ENCODE data around the gene IL22RA1.

IL22RA1 gene

DNA sequence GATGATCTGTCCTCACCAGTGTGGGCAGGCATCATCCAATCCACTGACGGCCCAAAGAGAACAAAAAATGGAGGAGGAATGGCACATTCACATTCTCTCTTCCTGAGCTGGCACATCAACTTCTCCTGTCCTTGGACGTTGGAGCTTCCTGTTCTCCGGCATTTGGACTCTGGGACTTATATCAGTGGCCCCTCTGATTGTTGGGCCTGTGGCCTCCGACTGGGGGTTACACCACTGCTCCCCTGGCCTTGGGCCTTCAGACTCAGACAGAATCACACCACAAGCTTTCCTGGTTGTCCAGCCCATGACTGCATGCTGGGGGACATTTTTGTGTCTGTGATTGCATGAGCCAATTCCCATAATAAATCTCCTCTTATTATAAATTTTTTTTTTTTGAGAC, 24.1 kb upstream of the IL22RA1 start:
- no peak for TF ChIP-seq CTCF (IDR thresholded peaks at IDR 0.05; ENCODE audit: low read length, missing control alignments)
- DNase-seq (ENCODE audit: low read depth) = no peak
- no peak overlapping the region for H3K4me3 ChIP-seq (replicated peaks; ENCODE audit: low read depth, low read length)

DNA sequence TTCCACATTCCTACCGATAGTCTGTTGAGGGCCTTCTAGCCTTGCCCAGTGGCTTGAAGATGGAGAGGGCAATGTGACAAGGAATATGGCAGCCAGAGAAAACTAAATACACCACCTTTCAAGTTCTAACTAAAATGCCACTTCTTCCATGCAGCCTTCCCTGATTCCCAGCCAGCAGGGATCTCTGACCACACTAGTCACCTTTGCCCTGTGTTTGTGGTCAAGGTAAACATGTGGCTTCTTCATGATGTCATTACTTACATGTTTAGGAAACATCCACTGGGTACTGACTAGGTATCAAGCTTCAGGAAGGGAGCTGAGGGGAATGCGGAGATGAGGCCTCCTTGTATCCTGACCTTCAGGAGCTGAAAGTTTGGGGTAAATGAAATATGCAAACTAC, 22.6 kb upstream of the IL22RA1 start:
- no peak for TF ChIP-seq CTCF (IDR thresholded peaks at IDR 0.05; ENCODE audit: low read length, missing control alignments)
- no peak overlapping the region for H3K4me3 ChIP-seq (replicated peaks; ENCODE audit: low read depth, low read length)
- no peak for DNase-seq (ENCODE audit: low read depth)

DNA sequence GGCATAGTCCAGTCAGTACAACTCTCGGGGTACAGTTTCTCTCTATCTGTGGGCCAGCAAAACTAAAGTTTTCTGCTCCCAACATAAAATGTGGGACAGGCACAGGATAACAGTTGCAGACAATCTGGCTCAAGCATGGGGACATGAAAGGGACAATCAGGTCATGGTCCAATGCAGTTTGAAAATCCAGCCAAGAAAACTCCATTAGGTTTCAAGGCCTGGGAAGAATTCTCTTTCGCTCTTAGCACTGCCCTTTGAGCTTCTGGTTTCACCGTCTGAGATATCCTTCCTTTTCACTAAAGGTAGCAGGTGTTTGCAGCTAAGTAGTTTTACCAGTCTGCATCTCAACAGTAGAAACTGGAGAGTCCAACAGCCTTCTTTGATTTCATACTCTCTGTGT, 21.1 kb upstream of the IL22RA1 start:
- no peak overlapping the region for H3K4me3 ChIP-seq (replicated peaks; ENCODE audit: low read depth, low read length)
- no peak for DNase-seq (ENCODE audit: low read depth)
- no peak for TF ChIP-seq CTCF (IDR thresholded peaks at IDR 0.05; ENCODE audit: low read length, missing control alignments)

- TF ChIP-seq CTCF (IDR thresholded peaks at IDR 0.05; ENCODE audit: low read length, missing control alignments) = no peak
- DNase-seq (ENCODE audit: low read depth) = no peak
- no peak overlapping the region for H3K4me3 ChIP-seq (replicated peaks; ENCODE audit: low read depth, low read length)
Observed at GRCh38 chr1:24162201-24162600, 19.3 kb upstream of the IL22RA1 start.

- H3K4me3 ChIP-seq (replicated peaks; ENCODE audit: low read depth, low read length) = no peak overlapping the region
- no peak for TF ChIP-seq CTCF (IDR thresholded peaks at IDR 0.05; ENCODE audit: low read length, missing control alignments)
- DNase-seq (ENCODE audit: low read depth) = no peak
Observed at GRCh38 chr1:24161270-24161669, 18.3 kb upstream of the IL22RA1 start.

GRCh38 chr1:24159366-24159765, 16.4 kb upstream of the IL22RA1 start:
- no peak for DNase-seq (ENCODE audit: low read depth)
- H3K4me3 ChIP-seq (replicated peaks; ENCODE audit: low read depth, low read length) = no peak overlapping the region
- no peak for TF ChIP-seq CTCF (IDR thresholded peaks at IDR 0.05; ENCODE audit: low read length, missing control alignments)

DNA sequence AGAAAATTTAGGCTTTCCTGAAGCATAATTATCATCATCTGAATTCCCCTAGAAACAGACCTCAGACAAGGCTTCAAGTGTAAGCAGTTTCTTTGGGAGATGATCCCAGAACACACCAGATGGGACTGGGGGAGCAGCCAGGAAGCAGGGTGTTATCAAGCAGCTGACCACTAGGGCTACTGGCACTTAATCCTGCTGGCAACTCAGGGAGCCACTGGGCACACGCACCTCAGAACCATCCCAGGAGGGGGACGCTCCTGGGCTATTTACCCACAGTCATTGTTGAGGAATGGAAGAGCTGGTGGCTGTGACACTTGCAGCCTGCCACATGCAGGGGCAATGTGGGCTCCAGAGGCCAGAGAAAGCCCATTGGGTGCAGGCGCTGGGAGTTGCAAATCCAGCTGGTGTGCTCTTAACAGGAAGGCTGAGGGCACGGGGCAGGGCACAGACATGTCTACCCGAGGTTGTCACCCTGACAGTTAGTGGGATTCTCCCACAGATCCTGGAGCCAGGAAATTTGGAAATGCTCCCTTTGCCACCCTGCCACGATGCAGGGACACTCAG, 15.1 kb upstream of the IL22RA1 start:
- peak; percentile 9 for DNase-seq (ENCODE audit: low read depth)
- no peak overlapping the region for H3K4me3 ChIP-seq (replicated peaks; ENCODE audit: low read depth, low read length)
- TF ChIP-seq CTCF (IDR thresholded peaks at IDR 0.05; ENCODE audit: low read length, missing control alignments) = peak; percentile 24

Data from fibroblast of pulmonary artery (primary cell).